PFSK-1 (cell line): ENCODE results near the gene SMTNL2.

ENCODE experiments used
- FOXP2 ChIP-seq: optimal IDR thresholded peaks from 2 replicates; pipeline ENCODE3; 2011; ENCODE audit warnings: borderline replicate concordance, control low read depth, inconsistent platforms; ENCODE audit not compliant: insufficient read depth; ENCODE audit errors: extremely low read length, extremely low read depth
- POLR2AphosphoS5 ChIP-seq: IDR thresholded peaks from 2 replicates; pipeline ENCODE4 v1.6.1; 2012; ENCODE audit warnings: low read depth, mild to moderate bottlenecking, control low read depth, low read length, moderate library complexity
- REST ChIP-seq, 2 experiments: IDR thresholded peaks; 2 replicates each; pipeline versions ENCODE4 v1.6.1 to v1.8.0; 2011 to 2012; ENCODE audit warnings: low read depth in 2 of 2, low read length in 2 of 2, control low read depth in 1 of 2, inconsistent platforms in 1 of 2, mild to moderate bottlenecking in 1 of 2, moderate library complexity in 1 of 2; ENCODE audit not compliant: insufficient read depth in 1 of 2
- SIN3A ChIP-seq: IDR thresholded peaks from 2 replicates; pipeline ENCODE4 v1.6.1; 2012; ENCODE audit warnings: mild to moderate bottlenecking, low read length, moderate library complexity, borderline replicate concordance; ENCODE audit not compliant: insufficient read depth
- TAF1 ChIP-seq: IDR thresholded peaks from 2 replicates; pipeline ENCODE4 v1.6.1; 2012; ENCODE audit warnings: low read length, control low read depth, borderline replicate concordance; ENCODE audit not compliant: insufficient read depth

The SMTNL2 gene

GRCh38 chr17:4590981-4591453, 6.7 kb downstream of the SMTNL2 start:
- TF ChIP-seq REST (IDR thresholded peaks at IDR 0.05; ENCODE audit: insufficient read depth in 1 of 2, low read depth in 2 of 2, low read length in 2 of 2), result no peak
- TF ChIP-seq FOXP2, result no peak
- TF ChIP-seq POLR2AphosphoS5, result no peak
- no peak for TF ChIP-seq TAF1
- TF ChIP-seq SIN3A, result no peak

- TF ChIP-seq FOXP2, result no peak
- no peak for TF ChIP-seq POLR2AphosphoS5
- TF ChIP-seq TAF1, result no peak
- no peak for TF ChIP-seq REST (IDR thresholded peaks at IDR 0.05; ENCODE audit: insufficient read depth in 1 of 2, low read depth in 2 of 2, low read length in 2 of 2)
- no peak for TF ChIP-seq SIN3A
These were observed 7.2 kb downstream of the SMTNL2 start for GRCh38 chr17:4591529-4591928.

GRCh38 chr17:4592240-4593005, 8.1 kb downstream of the SMTNL2 start:
- TF ChIP-seq TAF1 (no peak), FOXP2 (no peak), SIN3A (no peak), POLR2AphosphoS5 (no peak), REST (IDR thresholded peaks at IDR 0.05; ENCODE audit: insufficient read depth in 1 of 2, low read depth in 2 of 2, low read length in 2 of 2) (no peak)

- TF ChIP-seq REST (IDR thresholded peaks at IDR 0.05; ENCODE audit: insufficient read depth in 1 of 2, low read depth in 2 of 2, low read length in 2 of 2) (no peak), FOXP2 (no peak), TAF1 (no peak), POLR2AphosphoS5 (no peak), SIN3A (no peak)
These were observed 8.7 kb downstream of the SMTNL2 start for GRCh38 chr17:4593021-4593421.
